HT1080 (cell line): ENCODE results near the gene ARMC9. TPM values are rescaled to one million over a fixed set of nuclear protein-coding genes. Genes with fewer than 3 reads are reported as not detected.

Experiments used
- DNase-seq: peaks from one replicate; pipeline ENCODE4 v3.0.0-alpha.2; 2015; ENCODE audit warnings: low read depth
- total RNA-seq: library from RNA; depleted of rRNA; stranded (reverse); fragments of >200 nt; shearing (Covaris generic); gene quantifications from 2 replicates; pipeline ENCODE4 v1.2.3, GENCODE V29; 2014

Gene ARMC9
- total RNA-seq, 1 experiment from 2014 or later: 13.0 TPM

DNA sequence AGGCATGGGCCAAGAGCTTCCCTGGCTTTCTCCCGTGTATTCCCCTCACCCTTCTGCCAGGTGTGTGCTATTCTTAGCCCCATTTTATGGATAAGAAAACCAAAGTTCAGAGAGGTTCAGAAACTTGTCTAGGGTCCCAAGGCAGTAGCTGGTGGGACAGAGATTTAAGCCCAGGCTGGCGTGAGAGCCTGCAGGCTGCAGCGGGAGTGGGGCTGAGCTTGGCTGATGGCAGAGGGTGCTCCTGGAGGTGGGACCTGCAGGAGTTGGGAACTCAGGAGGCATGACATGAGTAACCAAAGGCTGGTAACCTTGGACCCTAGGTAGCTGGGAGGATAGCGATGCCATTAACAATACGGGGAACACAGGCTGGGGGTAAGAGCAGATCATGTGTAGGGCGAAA is 109.8 kb downstream of the ARMC9 start:
- no peak for DNase-seq

- peak; percentile 87 for DNase-seq
These were observed 110.4 kb downstream of the ARMC9 start for GRCh38 chr2:231308631-231309428.

- DNase-seq: no peak
These were observed 113.6 kb downstream of the ARMC9 start for GRCh38 chr2:231312066-231312465.

DNA sequence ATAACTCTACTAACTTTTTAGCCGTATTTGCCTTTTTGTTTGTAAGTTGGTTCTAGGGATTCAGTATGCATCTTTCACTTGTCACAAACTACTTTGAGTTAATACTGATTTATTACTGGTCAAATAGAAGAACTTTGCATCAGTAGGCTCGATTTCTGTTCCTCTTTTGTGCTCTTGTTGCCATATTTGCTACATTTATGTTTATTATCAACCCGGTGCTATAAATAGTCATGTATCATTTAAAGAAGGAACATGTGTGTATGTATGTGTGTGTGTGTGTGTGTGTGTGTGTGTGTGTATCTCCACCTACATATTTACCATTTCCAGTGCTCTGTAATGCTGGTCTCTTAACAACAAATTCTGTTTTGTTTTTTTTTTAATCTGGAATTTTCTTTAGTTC is 117.5 kb downstream of the ARMC9 start:
- DNase-seq: no peak

- DNase-seq: no peak
These were observed 119.1 kb downstream of the ARMC9 start for GRCh38 chr2:231317579-231317978.

- DNase-seq: no peak
These were observed 120.0 kb downstream of the ARMC9 start for GRCh38 chr2:231318436-231318835.

- DNase-seq: no peak
These were observed 120.5 kb downstream of the ARMC9 start for GRCh38 chr2:231318954-231319353.

DNA sequence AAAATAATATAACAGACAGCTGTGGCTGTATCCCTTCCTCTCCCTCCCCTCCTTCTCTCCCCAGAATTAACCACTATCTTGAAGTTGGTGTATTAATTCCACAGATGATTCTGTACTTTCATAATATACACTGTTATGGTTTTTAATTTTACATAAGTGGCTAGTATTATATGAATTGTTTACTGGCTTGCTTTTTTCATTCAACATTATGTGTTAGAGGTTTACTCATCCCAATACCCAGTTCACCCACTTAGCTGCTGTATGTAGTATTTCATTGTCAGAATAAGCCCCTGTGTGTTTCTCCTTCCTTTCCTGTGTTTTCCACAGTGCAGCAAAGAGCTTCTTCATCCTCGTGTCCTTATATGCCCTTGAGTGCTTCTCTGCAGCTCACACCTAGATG is 121.4 kb downstream of the ARMC9 start:
- no peak for DNase-seq

- no peak for DNase-seq
These were observed 122.6 kb downstream of the ARMC9 start for GRCh38 chr2:231321021-231321420.

GRCh38 chr2:231321556-231322334 is 123.3 kb downstream of the ARMC9 start:
- DNase-seq: no peak

DNA sequence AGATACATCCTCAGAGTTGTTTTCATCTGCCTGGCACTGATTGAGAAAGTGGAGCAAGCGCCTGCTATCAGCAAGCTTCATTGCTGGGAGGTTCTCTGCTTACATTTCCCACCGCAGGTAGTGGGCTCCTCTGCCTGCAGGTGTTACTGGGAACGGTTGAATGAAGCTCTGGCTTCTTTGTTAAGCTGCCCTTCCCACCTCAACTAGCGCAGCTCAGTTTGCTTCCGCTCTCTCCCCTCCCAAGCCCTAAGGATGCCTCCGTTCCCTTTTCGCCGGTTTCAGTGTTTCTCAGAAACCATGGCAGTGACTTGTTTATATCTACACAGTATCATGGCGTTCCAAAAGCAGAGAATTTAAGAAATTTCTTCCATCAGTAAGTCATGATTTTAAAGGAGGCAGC is 124.9 kb downstream of the ARMC9 start:
- DNase-seq: no peak

GRCh38 chr2:231325826-231326225 is 127.4 kb downstream of the ARMC9 start:
- no peak for DNase-seq

DNA sequence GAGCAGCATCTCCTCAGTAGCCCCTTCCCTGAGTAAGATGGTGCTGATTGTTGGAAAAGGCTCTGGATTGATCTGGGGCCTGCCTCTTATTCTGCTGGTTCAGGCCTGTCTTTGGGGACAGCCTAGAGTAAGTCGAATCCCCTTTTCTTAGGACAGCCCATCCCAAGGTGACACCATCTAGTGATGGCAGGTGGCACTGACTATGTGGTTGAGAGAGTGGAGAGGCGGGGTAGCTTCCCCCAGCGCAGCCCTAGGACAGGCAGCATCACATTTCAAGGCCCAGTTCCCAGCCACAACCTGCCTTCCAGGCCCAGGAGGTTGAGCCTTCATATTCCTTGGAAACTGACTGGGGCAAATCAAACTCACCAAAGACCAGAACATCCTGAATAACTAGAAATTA is 128.0 kb downstream of the ARMC9 start:
- no peak for DNase-seq

DNA sequence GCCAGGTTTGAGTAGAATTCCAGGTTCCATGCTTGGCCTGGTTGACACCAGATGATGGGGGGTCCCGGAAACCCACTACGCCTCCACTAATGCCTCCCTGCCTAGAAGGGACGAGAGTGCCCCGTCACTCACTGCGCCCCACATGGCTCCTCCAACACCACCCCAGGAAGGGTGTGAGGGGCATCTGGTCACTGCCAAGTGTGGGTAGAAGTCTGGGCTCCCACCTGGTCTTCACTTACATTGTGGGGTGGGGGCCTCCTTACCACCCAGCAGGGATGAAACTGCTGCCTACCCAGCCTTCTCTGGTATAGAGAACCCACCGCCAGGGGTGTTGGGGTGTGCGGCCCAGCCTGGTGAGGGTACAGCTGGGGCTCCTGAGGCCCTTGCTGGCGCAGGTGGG is 131.9 kb downstream of the ARMC9 start:
- DNase-seq: no peak

- no peak for DNase-seq
These were observed 133.1 kb downstream of the ARMC9 start for GRCh38 chr2:231331533-231331932.

- DNase-seq: peak; percentile 87
These were observed 134.0 kb downstream of the ARMC9 start for GRCh38 chr2:231332388-231332787.

DNA sequence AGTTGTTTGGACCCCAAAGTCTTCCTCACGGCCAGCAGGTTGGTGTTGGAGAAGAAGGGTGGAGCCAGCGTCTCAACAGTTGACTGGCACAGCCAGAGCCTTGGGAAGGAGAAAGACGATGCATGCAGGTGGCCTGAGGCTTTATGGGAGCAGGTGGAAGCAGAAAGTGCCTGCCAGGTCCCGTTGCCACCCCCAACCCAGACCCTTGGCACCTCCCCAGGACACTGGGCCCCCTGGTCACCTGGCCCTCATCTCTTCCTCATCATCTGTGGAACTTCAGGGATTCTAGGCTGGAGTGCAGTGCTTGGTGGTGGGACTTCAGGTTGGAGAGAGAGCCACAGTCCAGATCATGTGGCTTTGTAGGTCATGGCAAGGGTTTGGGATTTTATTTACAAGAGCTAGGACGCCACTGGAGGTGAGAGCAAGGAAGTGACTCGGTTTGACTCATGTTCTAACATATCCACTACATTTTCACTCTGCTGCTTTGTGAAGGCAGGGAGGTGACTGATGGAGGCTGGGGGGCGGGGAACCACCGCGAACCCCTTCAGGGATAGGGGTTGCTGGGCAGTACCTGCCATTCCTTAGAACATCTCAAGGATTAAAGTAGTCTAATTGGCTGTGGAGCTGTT is 134.6 kb downstream of the ARMC9 start:
- DNase-seq: peak; percentile 71

DNA sequence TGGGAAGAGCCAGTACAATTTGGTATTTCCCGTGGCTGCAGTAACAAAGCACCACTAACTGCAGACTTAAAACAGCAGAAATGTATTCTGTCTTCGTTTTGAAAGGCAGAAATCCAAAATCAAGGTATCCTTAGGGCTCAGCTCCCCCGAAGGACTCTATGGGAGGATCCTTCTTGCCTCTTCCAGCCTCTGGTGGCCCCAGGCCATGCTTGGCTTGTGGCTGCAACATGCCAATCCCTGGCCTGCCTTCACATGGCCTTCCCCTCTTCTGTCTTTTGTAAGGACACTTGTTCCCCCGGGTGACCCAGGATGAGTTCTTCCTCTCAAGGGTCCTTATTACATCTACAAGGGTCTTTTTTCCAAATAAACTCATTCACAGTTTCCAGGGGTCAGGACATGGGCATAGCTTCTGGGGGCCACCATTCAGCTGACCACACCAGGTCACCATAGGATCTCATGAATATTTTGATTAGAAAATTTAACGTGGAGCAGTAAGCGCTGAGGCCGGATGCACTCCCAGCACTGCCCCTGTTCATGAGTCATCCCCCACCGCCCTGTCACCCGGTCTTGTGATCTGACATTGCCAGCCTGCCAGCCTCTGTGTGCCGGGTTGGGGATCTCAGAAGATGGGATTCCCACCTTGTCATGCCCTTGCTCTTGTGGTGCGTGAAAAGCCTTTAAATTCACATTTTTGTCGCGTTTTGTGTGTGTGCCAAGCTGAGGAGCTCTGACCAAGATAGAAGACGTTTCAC is 135.9 kb downstream of the ARMC9 start:
- DNase-seq: peak; percentile 84

DNA sequence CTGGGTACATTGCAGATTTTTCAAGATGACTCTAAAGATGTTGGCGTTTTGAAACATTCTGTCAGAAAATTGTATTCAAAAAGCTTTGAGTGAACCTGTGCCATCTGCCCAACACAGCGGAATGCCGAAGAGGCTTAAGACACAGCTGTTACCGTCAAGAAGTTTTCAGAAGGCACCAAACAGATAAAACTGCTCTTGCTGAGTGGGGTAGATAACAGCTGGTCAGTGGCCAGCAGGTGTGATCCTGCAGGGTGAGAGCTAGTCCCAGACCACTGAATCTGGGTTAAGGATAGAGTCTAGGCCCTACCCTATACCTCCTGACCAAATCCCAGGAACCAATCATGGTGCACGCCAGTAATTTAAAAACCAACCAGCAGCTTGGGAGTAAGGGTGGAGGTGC is 136.6 kb downstream of the ARMC9 start:
- no peak for DNase-seq

- DNase-seq: no peak
These were observed 137.2 kb downstream of the ARMC9 start for GRCh38 chr2:231335591-231335990.

DNA sequence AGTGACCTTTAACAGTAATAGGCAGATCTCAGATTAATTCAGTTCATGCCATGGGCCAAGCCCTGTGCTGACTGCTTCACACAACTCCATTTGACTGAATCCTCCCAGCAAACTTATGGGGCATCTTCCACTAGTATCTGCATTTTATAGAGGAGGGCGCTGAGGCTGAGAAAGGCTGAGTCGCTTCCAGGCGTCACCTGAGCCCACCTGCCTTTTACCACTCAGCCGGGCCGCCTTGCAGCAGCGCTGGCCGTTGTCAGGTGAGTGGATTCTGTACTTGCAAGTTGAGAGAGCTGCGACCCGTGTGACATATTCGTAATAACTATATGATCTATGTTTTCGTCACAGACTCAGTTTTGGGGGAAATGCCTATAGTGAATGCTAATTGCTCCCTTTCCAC is 137.8 kb downstream of the ARMC9 start:
- no peak for DNase-seq

DNA sequence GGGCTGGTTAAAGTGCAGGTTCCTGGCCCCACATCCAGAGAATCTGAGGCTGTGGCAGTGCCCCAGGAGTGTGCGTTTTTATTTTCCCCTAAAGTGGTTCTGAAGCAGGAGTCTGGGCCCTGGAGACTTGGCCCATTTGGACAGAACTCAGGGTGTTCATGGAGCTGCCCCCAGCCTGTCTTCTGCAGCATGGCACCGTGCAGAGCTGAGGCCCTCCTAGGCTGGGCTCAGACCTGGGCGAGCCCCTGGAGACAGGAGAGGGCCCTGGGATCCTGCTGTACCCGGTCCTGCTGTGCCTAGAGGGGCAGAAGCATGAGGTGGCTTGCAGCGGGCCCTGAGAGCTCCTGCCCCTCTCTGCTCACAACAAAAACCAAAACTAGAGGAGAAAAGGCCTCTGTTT is 138.3 kb downstream of the ARMC9 start:
- no peak for DNase-seq
